ENCODE measurements around the gene EFNA4.

Gene EFNA4

DNA sequence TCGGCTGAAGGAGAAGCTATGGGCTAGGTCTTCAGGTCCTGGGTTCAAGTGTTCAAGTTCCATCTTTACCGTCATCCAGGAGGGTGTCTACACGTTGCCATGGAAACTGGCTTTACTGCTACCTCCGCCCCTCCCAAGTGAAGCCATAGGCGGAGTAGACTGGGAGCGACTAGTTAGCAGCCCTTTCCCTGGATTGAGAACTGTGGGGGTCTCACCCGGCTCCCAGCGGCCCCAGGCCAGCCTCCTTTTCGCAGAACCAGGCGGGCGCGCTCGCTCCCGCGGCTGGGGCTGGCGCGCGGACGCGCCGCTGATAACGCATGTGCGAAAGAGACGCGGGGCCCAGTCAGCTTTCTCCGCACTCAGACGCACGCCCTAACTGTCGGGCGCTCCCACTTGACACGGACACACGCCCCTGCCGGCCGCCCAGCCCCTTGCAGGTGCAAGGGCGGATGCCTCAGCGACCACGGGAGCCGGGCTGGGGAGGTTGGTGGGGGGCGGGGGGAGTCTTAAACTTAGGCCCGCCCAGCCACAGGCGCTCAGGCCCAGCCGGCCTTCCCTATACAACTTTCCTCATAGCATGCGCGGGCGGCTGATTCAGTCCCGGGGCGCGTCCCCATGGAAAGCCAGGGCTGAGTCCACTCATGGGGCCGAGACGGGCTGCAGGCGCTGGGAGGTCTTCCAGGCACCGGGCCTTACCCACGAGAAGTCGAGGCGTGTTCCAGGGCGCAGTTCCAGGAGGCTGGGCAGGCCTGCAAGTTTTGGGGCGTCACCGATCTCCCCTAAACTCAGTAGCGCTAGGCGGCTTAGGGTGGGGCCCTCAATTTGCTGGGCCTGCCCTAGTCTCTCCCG, 7.4 kb downstream of the EFNA4 start (continued):
- TF ChIP-seq ZIC2 (tag by site-specific recombination; IDR thresholded peaks at IDR 0.05), result peak; percentile 18; the same call in 1 of the 2 replicates
- TF ChIP-seq, protein P1, sequence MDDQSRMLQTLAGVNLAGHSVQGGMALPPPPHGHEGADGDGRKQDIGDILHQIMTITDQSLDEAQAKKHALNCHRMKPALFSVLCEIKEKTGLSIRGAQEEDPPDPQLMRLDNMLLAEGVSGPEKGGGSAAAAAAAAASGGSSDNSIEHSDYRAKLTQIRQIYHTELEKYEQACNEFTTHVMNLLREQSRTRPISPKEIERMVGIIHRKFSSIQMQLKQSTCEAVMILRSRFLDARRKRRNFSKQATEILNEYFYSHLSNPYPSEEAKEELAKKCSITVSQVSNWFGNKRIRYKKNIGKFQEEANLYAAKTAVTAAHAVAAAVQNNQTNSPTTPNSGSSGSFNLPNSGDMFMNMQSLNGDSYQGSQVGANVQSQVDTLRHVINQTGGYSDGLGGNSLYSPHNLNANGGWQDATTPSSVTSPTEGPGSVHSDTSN (CRISPR knock-in tag; IDR thresholded peaks at IDR 0.05), result no peak
- no peak for TF ChIP-seq ZNF174 (tag by site-specific recombination; IDR thresholded peaks at IDR 0.05)
- TF ChIP-seq SP2 (tag by site-specific recombination; IDR thresholded peaks at IDR 0.05), result peak; percentile 76
- no peak for TF ChIP-seq ZNF777 (tag by site-specific recombination; IDR thresholded peaks at IDR 0.05; ENCODE audit: borderline replicate concordance)
- no peak for TF ChIP-seq MEIS1 (CRISPR knock-in tag; IDR thresholded peaks at IDR 0.05; ENCODE audit: borderline replicate concordance)
- no peak for TF ChIP-seq HOXD13 (CRISPR knock-in tag; IDR thresholded peaks at IDR 0.05; ENCODE audit: borderline replicate concordance)
- TF ChIP-seq ZFP3 (tag by site-specific recombination; IDR thresholded peaks at IDR 0.05; ENCODE audit: low read depth), result no peak
- peak; percentile 40 for TF ChIP-seq SP7 (tag by site-specific recombination; IDR thresholded peaks at IDR 0.05)
- TF ChIP-seq, protein P2, sequence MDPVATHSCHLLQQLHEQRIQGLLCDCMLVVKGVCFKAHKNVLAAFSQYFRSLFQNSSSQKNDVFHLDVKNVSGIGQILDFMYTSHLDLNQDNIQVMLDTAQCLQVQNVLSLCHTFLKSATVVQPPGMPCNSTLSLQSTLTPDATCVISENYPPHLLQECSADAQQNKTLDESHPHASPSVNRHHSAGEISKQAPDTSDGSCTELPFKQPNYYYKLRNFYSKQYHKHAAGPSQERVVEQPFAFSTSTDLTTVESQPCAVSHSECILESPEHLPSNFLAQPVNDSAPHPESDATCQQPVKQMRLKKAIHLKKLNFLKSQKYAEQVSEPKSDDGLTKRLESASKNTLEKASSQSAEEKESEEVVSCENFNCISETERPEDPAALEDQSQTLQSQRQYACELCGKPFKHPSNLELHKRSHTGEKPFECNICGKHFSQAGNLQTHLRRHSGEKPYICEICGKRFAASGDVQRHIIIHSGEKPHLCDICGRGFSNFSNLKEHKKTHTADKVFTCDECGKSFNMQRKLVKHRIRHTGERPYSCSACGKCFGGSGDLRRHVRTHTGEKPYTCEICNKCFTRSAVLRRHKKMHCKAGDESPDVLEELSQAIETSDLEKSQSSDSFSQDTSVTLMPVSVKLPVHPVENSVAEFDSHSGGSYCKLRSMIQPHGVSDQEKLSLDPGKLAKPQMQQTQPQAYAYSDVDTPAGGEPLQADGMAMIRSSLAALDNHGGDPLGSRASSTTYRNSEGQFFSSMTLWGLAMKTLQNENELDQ (tag by site-specific recombination; IDR thresholded peaks at IDR 0.05; ENCODE audit: low read depth), result no peak
- peak; percentile 63 for TF ChIP-seq ZNF335 (tag by site-specific recombination; conservative IDR thresholded peaks at IDR 0.05)
- peak; percentile 31; the same call in 1 of the 2 replicates for TF ChIP-seq ZNF610 (tag by site-specific recombination; IDR thresholded peaks at IDR 0.05; ENCODE audit: borderline replicate concordance)
- TF ChIP-seq ZXDB (tag by site-specific recombination; IDR thresholded peaks at IDR 0.05), result peak; percentile 66
- TF ChIP-seq REPIN1 (tag by site-specific recombination; IDR thresholded peaks at IDR 0.05; ENCODE audit: low read depth), result no peak
- peak; percentile 96 for TF ChIP-seq ZBTB8A (tag by site-specific recombination; IDR thresholded peaks at IDR 0.05)
- peak; percentile 32; the same call in 1 of the 2 replicates for TF ChIP-seq ZNF76 (tag by site-specific recombination; IDR thresholded peaks at IDR 0.05; ENCODE audit: borderline replicate concordance, low read depth)
- TF ChIP-seq GLI4 (tag by site-specific recombination; IDR thresholded peaks at IDR 0.05), result no peak
- no peak for TF ChIP-seq ZBTB6 (tag by site-specific recombination; IDR thresholded peaks at IDR 0.05)
- TF ChIP-seq, protein P3, sequence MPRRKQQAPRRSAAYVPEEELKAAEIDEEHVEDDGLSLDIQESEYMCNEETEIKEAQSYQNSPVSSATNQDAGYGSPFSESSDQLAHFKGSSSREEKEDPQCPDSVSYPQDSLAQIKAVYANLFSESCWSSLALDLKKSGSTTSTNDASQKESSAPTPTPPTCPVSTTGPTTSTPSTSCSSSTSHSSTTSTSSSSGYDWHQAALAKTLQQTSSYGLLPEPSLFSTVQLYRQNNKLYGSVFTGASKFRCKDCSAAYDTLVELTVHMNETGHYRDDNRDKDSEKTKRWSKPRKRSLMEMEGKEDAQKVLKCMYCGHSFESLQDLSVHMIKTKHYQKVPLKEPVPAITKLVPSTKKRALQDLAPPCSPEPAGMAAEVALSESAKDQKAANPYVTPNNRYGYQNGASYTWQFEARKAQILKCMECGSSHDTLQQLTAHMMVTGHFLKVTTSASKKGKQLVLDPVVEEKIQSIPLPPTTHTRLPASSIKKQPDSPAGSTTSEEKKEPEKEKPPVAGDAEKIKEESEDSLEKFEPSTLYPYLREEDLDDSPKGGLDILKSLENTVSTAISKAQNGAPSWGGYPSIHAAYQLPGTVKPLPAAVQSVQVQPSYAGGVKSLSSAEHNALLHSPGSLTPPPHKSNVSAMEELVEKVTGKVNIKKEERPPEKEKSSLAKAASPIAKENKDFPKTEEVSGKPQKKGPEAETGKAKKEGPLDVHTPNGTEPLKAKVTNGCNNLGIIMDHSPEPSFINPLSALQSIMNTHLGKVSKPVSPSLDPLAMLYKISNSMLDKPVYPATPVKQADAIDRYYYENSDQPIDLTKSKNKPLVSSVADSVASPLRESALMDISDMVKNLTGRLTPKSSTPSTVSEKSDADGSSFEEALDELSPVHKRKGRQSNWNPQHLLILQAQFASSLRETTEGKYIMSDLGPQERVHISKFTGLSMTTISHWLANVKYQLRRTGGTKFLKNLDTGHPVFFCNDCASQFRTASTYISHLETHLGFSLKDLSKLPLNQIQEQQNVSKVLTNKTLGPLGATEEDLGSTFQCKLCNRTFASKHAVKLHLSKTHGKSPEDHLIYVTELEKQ (tag by site-specific recombination; IDR thresholded peaks at IDR 0.05; ENCODE audit: borderline replicate concordance), result no peak
- no peak for TF ChIP-seq TRIM28 (IDR thresholded peaks at IDR 0.05; ENCODE audit: borderline replicate concordance, low read length)
